KBM-7 (cell line): ENCODE results near the gene REXO4.
A peak's percentile ranks its signal among the peaks of the same experiment; 100 is the strongest.

Experiments
- DNase-seq: peaks from one replicate; pipeline ENCODE4 v3.0.0-alpha.2; 2015
- in situ Hi-C: fragments of 300-500 bp; cut with MboI; formaldehyde crosslinking; loops from 2 replicates; pipeline ENCODE4 v1.14.3; 2020; ENCODE audit warnings: low sequenced_read_pairs, low pct_unique_long_range_greater_than_20kb, mixed read lengths

Gene REXO4

DNA sequence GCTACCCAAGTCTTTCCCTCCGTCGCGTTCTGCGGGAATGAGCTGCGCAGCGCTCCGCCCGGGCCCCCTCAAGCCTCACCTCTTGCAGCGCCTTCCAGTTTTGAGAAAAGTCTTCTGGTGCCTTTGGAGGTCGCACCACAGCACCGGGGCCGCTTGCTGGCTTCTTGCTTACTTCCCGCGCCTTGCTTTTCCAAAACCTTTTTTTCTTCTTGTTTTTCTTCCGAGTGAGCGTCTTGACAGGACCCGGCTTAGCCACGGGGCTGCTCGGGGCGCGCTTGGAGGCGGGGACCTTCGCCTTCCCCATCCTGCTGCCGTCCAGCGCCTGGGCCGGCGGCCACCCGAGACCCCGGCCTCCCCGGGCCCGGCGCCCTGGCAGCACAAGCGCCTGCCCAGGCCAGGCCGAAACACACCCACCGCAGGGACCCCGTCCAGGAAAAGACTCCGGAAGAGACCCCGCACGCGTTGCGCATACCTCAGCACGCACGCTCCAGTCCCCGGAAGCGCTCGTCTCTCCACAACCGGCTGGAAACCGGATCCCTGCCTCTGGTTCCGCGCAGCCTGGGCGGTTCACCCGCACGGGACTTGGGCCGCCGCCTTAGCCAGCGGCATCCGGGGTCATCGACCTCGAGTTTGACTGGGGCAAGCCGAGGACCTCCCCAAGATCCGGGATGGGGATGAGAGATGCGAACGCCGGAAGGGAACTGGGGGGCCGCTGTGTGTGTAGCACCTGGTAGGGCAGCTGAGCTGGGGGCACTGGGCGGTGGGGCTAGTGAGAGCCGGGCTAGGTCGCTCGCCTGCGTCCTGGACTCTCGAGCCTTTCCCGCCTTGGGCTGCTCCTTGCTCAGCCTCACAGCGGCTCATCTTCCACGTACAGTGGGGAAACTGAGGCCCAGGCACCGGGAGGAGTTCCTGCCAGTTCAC lies at the start of gene REXO4:
TSS of gene REXO4 (minus strand) at position 470 of the 921 bp plus-strand sequence. CDS start at position 304, 166 bp downstream.
- in situ Hi-C loops = no loop called here
- DNase-seq = peak; percentile 91

DNA sequence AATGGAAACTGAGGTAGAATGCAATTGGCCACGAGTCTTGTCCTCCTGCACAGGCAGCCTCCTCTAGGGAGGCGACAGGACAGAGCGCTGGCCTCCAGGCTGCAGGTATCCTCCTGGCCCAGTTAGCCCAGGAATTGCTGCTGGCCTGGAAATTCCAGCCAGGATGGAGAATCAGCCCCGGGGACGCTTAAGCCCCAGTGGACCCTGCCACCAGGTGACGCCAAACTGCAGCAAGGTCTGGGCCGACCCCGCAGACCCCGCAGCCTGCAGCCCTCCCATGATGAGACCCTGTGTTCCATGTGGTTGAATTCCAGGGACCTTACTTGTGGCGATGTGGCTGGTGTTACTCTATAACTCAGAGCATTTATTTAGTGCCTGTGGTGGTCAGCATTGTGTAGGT lies 49.3 kb upstream of the REXO4 start:
- in situ Hi-C loops = no loop called here
- DNase-seq = no peak

DNA sequence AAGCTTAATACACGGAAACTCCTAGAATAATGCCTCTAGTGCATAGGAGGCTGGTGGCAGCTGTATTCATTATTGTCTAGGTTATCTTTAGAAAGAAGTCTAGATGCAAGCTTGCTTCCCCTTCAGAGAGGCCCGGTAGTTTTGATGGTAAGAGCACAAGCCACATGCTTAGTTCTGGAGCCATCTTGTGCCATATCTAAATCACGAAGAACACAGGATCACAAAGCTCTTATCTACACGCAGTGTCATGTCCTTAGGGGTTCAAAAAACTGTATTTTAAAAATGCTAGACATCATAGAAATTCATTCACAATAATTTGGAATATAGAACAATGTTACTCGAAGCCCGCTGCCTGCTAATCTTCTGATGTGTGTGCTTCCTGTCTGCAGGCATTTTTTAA lies 48.2 kb upstream of the REXO4 start:
- in situ Hi-C loops = no loop called here
- no peak for DNase-seq

GRCh38 chr9:133464638-133465037 lies 46.8 kb upstream of the REXO4 start:
- no peak for DNase-seq
- in situ Hi-C loops = no loop called here

GRCh38 chr9:133463864-133464615 lies 46.2 kb upstream of the REXO4 start:
- in situ Hi-C loops = no loop called here
- DNase-seq = no peak

DNA sequence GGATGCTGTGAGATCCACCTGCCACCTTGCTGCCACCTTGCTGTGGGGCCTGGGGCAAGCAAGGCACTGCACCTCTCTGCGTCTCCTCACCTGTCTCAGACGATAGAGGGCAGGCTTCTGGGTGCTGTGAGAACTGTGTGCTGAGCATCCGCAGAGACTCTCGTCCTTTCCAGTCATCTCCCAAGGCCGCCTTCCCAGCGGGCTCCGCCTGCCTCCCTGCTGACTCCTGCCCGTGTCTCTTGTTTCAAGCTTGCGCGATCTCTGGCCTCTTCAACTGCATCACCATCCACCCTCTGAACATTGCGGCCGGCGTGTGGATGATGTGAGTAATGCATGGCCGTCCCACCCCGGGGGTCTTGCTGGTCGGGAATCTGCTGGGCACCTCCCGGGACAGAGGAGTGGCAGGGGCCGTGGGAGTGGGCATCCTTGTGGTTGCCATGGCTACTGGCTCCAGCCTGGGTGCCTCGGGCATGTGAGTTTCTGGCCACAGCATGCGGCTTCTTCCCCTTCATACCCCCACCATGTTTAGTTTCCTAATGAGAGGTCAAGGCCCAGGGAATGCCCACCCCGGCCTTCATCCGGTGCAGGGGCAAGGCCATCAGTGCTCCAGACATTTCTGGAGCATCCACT lies 45.5 kb upstream of the REXO4 start:
- in situ Hi-C loops = no loop called here
- DNase-seq = no peak

GRCh38 chr9:133461975-133462374 lies 44.2 kb upstream of the REXO4 start:
- in situ Hi-C loops = no loop called here

GRCh38 chr9:133460405-133461175 lies 42.8 kb upstream of the REXO4 start:
- in situ Hi-C loops = no loop called here
- DNase-seq = no peak

More at GRCh38 chr9:133461975-133462374, 44.2 kb upstream of the REXO4 start:
- DNase-seq = no peak

GRCh38 chr9:133459476-133460404 lies 41.9 kb upstream of the REXO4 start, which contains the start of gene CACFD1:
Gene CACFD1 (plus strand): TSS chr9:133459978. CDS start chr9:133460067, 89 bp downstream.
- DNase-seq = peak; percentile 95
- in situ Hi-C loops = no loop called here

GRCh38 chr9:133458643-133459312 lies 41.0 kb upstream of the REXO4 start:
- DNase-seq = no peak
- in situ Hi-C loops = no loop called here

DNA sequence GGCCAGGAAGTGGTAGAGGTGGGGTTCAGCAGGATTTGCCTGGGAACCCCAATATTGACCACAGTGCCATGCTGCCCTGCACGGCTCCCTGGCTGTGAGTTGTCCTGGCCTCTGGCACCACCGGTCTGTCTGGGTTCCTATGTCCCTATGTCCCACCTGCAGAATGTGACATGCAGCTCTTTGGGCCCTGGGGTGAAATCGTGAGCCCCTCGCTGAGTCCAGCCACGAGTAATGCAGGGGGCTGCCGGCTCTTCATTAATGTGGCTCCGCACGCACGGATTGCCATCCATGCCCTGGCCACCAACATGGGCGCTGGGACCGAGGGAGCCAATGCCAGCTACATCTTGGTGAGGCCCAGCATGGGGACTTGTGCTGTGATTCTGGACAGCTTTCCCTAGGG lies 39.9 kb upstream of the REXO4 start:
- no peak for DNase-seq
- in situ Hi-C loops = no loop called here

- in situ Hi-C loops = no loop called here
- no peak for DNase-seq
Observed at GRCh38 chr9:133457233-133457632, 39.4 kb upstream of the REXO4 start.

- in situ Hi-C loops = no loop called here
- no peak for DNase-seq
Observed at GRCh38 chr9:133456409-133456808, 38.6 kb upstream of the REXO4 start.

DNA sequence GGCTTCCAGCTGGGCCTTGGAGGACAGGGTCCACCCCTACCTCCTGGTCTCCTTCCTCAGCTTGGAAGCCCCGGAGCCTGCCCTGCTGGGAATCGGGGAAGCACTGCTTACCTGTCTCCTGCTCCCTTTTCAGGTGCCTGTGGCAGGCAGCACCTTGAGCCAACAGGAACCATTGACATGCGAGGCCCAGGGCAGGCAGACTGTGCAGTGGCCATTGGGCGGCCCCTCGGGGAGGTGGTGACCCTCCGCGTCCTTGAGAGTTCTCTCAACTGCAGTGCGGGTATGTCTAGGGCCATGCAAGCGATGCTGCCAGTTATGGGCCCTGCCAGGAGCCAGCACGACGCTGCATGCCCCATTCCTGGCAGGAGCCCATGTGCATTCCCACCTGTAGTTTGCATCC lies 38.1 kb upstream of the REXO4 start:
- no peak for DNase-seq
- in situ Hi-C loops = no loop called here

DNA sequence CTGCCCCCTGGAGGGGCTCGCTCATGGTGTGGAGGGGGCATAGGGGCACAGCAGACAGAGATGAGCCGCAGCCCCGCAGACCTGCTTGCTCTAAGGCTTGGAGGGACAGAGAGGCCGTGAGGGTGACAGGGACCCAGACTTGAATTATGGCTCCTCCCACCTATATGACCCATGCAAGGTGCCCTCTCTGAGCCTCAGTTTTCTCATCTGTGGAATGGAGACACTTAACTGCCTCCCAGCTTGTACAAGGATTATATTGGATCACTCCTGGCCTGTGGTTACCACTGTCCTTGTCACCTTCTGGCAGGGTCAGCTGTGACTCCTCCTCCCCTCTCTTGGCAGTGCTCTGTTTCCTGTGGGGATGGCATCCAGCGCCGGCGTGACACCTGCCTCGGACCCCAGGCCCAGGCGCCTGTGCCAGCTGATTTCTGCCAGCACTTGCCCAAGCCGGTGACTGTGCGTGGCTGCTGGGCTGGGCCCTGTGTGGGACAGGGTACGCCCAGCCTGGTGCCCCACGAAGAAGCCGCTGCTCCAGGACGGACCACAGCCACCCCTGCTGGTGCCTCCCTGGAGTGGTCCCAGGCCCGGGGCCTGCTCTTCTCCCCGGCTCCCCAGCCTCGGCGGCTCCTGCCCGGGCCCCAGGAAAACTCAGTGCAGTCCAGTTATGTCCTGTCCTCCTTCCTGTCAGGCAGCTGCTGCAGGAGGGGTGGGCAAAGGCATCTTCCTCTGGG lies 37.3 kb upstream of the REXO4 start:
- DNase-seq = no peak
- in situ Hi-C loops = no loop called here

- in situ Hi-C loops = no loop called here
Observed at GRCh38 chr9:133454325-133454724, 36.5 kb upstream of the REXO4 start.

GRCh38 chr9:133453651-133454050 lies 35.8 kb upstream of the REXO4 start:
- DNase-seq = no peak
- in situ Hi-C loops = no loop called here

More at GRCh38 chr9:133454325-133454724, 36.5 kb upstream of the REXO4 start:
- no peak for DNase-seq
